Measurements from ENCODE around the gene POLN. TPM values are rescaled to one million over a fixed set of nuclear protein-coding genes. Genes with fewer than 3 reads are reported as not detected.
"Not testable (repeated sequence)": the region's sequence is repeated elsewhere in the genome, so short reads cannot be mapped to it uniquely, and the experiment has no call there.

Gene POLN
- total RNA-seq, 1 donor from 2014 or later: 3.4 TPM

DNA sequence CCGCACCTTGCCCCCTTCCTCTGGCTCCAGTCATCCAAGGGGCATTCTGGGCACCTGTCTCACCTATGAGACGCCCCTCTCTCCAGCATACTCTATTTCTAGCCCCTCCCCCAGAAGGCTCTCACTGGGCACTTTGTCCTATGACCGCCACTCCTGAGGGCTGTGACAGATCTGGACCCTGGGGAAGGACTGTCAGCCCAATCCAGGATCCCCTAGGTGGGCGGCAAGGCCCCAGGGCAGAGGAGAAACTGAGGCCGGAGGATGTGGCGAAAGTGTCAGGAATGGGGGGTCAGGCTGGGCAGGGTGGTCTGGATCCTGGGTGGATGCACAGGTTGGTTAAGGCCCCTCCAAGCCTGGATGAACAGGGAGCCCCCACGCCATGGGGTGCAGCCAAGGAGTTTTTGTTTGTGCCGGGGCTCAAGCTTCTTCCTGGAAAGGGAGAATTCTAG, 198.9 kb downstream of the POLN start:
- DNase-seq (ENCODE audit: low read depth in 2 of 2): no peak

DNA sequence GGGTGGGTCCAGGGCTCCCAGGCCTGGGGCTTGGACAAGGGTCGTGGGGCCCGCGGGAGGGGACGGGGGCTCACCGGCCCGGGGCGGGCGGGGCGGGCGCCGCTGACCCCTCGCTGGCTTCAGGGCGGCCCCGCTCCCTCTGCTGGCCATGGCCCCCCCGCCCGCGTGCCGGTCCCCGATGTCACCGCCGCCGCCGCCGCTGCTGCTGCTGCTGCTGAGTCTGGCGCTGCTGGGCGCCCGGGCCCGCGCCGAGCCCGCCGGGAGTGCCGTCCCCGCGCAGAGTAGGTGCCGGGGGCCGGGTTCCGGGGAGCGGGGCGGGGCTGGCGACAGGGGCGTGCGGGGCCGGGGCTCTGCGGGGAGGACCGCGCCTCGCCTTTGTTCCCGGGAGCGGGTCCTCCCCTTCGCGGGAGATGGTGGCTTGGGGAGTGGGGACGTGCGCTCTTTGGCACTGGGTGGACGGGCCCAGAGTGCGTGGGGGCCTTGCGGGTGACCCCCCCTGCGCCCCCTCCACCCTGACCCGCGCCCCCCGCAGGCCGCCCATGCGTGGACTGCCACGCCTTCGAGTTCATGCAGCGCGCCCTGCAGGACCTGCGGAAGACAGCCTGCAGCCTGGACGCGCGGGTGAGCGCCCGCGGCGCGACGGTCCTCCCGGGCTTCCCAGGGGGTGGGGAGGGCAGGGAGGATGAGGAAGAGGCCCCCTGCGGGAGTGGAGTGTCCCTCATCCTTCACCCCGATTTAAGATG, 199.5 kb downstream of the POLN start:
- DNase-seq (ENCODE audit: low read depth in 2 of 2): peak in 1 of 2 donors; percentile 39

DNA sequence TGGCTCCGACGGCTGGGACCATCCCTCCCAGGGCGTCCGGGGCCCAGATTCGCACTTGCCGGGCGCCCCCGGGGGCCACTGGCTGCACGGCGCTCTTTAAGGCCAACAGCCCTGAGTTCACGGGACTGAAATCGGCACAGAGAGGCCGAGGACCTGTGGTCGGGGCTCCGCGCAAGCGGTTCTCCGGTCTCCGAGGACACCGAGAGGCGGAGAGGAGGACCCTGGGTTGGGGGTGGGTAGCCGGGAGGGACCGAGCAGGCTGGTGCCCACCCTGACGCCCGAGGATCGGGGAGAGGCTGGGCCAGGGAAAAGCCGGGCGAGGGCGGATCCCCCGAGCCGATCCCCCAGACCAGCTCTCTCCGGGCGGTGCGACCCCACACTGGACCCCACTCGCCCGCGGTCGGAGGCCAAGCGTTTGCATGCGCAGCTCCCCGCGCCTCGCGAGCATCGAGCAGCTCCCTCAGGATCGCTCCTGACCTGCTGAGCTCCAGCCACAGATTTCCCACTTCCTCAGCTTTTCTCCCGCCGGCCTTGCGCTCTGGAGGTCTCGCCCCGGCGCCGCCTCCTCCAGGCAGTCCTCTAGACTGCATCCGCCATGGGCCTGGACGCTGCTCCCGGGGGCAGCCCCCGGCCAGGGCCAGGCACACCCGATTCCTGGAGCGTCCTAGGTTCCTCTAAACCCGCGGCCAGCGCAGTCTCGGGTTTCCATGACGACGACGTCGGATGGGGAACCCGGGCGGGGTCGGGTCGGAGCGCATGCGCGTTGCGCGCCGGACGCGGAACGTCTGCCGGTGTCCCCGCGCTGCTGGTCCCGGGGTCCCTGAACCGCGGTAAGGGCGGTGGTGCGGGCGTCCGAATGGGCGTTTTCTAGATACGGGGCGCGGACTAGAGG, 200.4 kb downstream of the POLN start:
- DNase-seq (ENCODE audit: low read depth in 2 of 2): peak; percentile 72 to 80

DNA sequence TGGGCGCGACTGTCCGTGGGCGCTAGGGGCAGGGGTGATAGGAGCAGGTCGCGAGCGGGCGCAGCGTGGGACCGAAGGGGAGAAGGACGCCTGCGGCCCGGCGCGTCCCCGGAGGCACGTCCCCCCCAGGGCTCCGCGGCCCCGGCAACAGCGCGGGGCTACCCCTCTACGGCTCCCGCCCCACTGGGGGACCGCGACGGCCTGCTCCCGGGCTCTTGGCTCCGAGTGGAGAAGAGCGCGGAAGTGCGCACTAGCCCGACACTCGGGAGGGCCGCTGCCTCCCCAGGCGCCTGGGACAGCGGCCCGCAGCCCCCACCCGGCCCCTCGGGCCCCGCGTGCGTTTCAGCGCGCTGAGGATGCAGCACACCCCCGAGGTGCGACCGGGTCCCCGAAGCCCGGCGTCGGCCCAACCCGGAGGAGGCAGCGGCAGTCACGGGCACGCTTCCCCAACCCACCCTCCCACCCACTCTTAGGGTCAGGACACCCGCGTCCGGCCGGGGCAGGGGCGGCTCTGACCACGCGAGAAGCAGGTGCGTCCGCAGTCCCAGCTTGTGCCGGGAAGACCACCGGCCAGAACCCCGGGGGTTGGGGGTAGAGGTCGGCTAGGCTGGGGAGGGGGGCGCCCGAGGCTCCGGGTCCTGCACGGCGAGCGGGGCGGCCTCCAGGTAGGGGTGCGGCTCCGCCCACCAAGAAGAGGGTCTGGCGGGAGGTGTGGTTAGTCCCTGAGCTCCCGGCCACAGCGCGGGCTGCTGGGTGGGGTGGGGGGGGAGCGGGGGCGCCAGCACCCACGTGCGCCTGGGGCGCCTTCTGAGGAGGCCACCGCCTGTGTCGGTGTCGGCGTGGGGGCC, 201.3 kb downstream of the POLN start:
- DNase-seq (ENCODE audit: low read depth in 2 of 2): no peak

DNA sequence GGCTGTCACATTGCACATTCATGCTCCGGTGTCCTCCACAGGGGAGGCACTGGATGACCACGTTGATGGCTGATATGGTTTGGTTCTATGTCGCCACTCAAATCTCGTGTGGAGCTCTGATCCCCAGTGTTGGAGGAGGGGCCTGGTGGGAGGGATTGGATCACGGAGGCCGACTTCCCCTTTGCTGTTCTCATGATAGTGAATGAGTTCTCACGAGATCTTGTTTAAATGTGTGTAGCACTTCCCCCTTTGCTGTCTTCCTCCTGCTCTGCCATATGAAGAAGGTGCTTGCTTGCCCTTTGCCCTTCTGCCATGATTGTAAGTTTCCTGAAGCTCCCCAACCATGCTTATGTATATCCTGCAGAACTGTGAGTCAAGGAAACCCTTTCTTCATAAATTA, 205.1 kb downstream of the POLN start:
- no peak for DNase-seq (ENCODE audit: low read depth in 2 of 2)

DNA sequence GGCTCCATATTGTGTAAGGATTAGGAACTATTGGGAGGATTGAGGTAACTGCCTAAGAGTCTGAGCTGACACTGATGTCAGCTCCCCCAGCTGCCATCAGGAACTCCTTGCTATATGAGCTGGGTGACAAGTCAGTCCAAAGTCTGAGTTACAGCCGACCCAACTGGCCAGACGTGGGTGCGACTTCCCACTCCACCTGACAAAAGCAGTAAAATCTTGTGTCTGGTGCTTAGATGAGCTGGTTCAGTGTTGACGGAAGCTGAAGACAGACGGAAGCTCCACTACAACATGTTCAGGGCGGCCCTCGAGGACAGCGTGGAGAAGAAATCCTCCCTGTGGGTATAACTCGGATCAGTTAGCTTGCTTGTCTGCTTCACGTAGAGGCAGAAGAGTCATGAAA, 205.6 kb downstream of the POLN start:
- DNase-seq (ENCODE audit: low read depth in 2 of 2): no peak

DNA sequence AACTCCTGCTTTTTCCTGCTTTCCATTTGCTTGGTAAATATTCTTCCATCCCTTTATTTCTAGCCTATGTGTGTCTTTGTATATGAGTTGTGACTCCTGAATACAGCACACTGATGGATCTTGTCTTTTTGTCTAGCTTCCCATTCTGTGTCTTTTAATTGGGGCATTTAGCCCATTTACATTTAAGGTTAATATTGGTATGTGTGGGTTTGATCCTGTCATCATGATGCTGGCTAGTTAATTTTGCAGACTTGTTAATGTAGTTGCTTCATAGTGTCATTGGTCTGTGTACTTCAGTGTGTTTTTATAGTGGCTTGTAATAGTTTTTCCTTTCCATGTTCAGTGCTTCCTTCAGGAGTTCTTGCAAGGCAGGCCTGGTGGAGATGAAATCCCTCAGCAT, 210.8 kb downstream of the POLN start:
- DNase-seq (ENCODE audit: low read depth in 2 of 2): not testable (repeated sequence)

DNA sequence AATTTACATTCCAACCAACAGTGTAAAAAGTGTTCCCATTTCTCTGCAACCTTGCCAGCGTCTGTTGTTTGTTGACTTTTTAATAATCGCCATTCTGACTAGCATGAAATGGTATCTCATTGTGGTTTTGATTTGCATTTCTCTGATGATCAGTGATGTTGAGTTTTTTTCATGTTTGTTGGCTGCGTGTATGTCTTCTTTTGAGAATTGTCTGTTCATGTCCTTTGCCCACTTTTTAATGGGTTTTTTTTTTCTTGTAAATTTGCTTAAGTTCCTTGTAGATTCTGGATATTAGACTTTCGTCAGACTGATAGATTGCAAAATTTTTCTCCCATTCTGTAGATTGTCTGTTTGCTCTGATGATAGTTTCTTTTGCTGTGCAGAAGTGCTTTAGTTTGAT, 214.8 kb downstream of the POLN start:
- not testable (repeated sequence) for DNase-seq (ENCODE audit: low read depth in 2 of 2)

DNA sequence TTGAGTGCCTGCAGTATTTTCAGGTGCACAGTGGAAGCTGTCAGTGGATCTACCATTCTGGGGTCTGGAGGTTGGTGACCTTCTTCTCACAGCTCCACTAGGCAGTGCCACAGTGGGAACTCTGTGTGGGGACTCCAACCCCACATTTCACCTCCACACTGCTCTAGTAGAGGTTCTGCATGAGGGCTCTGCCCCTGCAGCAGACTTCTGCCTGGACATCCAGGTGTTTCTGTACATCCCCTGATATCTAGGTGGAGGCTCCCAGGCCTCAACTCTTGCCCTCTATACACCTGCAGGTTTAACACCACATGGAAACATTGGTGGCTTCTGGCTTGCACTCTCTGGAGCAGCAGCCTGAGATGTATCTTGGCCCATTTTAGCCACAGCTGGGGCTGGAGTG, 216.1 kb downstream of the POLN start:
- no peak for DNase-seq (ENCODE audit: low read depth in 2 of 2)

DNA sequence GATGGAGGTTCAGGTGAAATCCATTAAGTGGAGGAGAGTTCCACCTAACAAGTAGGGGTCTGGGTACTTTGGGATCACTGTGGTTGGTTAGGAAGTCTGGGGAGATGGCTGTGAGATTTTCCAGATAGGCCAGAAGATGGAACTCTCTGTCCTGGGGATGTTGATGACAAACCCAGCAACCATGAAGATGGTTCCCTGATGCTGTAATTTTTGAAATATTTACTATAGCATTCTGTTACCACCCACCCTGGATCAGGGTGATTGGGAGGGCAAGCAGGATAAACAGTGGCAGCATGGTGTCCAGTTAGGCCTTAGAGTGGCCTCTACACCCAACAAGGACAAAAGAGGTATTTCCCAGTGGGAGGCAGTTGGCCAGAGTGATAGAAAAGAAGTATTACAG, 217.2 kb downstream of the POLN start:
- DNase-seq (ENCODE audit: low read depth in 2 of 2): no peak

Other genes with a start within 250 kb of the POLN start
- gene NELFA, start 233.1 kb downstream of the POLN start, total RNA-seq: 8.5 and 10.3 TPM in 2 replicates
- gene NAT8L, start 182.8 kb downstream of the POLN start, total RNA-seq: under 0.01 TPM in 2 replicates
- 4.6 and 6.7 TPM in 2 replicates for gene HAUS3, start within 50 bp of the POLN start, total RNA-seq
- gene MXD4, start 20.0 kb upstream of the POLN start, total RNA-seq: 48.2 and 56.2 TPM in 2 replicates
- gene ZFYVE28, start 176.5 kb upstream of the POLN start, total RNA-seq: 1.8 and 2.6 TPM in 2 replicates
- gene CFAP99, start 176.8 kb upstream of the POLN start, total RNA-seq: not detected in 2 replicates
- 30.0 and 30.5 TPM in 2 replicates for gene RNF4, start 227.0 kb upstream of the POLN start, total RNA-seq